HUES6 (cell line): ENCODE results near the gene WRNIP1.

ENCODE experiments used
- H3K27ac ChIP-seq: 2 replicates; pipeline ENCODE4 v1.7.0; 2013; ENCODE audit warnings: low read depth, mild to moderate bottlenecking, low read length, inconsistent platforms
- H3K27me3 ChIP-seq: 2 replicates; pipeline ENCODE4 v1.6.1; 2013; ENCODE audit warnings: low read length; ENCODE audit not compliant: control insufficient read depth, insufficient read depth
- H3K36me3 ChIP-seq: 2 replicates; pipeline ENCODE4 v1.6.1; 2013; ENCODE audit warnings: low read length; ENCODE audit not compliant: control insufficient read depth, insufficient read depth
- H3K4me1 ChIP-seq: 2 replicates; pipeline ENCODE4 v1.6.1; 2013; ENCODE audit warnings: low read length; ENCODE audit not compliant: control insufficient read depth, insufficient read depth
- H3K4me3 ChIP-seq: 2 replicates; pipeline ENCODE4 v1.5.1; 2013; ENCODE audit warnings: low read depth, low read length
- H3K9ac ChIP-seq: one replicate; pipeline ENCODE4 v1.6.1; 2013; ENCODE audit warnings: mild to moderate bottlenecking, low read length
- H3K9me3 ChIP-seq: 2 replicates; pipeline ENCODE4 v1.6.1; 2013; ENCODE audit warnings: low read depth, low read length; ENCODE audit not compliant: control insufficient read depth, insufficient read depth

WRNIP1 gene

DNA sequence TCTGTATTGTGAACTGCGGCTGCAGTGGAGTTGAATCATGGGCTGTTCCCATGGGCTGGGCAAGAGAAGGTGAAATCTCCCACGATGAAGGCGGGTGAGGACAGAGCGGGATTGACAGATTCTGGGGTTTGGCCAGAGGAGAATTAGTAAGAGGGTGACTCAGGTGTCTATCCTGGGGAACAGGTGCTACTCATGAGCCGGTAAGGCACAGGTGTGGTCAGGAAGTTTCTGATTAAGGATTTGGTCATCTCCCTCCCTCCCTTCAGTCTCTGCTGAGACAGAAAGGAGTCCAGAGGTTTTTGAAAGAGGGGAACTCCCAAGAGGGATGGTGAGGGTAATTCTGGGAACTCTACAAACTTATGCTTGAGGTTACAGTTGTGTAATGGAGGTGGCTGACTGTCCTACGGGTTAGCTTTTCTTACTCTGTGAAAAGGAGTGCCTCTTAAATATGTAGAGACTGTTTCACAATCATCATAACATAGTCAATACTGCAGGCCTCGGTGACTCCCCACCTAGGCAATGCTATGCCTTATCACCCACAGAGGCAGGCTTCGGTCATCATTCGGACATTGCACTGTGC is 45.0 kb downstream of the WRNIP1 start:
- Histone ChIP-seq H3K27me3 (no peaks in the 10 kb centered on the region), H3K4me3 (no peak overlapping the region), H3K9ac (no peak overlapping the region), H3K4me1 (no peaks in the 10 kb centered on the region), H3K36me3 (no peaks in the 10 kb centered on the region), H3K9me3 (no peaks in the 10 kb centered on the region), H3K27ac (no peak overlapping the region)

GRCh38 chr6:2812695-2813094 is 47.5 kb downstream of the WRNIP1 start:
- Histone ChIP-seq H3K9ac (no peak overlapping the region), H3K27ac (no peak overlapping the region)

DNA sequence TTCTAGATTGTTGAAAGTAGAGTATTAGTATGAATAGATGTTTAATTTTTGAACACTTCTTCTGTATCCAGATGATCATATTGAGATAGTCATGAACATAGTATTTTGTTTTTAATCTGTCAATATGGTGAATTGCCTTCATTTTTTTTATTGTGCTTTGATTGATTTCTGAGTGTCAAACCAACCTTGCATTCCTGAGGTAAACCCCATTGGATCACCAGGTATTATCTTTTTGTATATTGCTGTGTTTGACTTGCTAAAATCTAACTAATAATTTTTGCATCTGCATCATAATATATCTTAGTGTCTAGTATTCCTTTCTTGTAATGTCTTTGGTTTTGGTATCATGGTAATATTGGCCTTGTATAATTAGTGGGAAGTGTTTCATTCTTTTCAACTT is 51.0 kb downstream of the WRNIP1 start:
- Histone ChIP-seq H3K4me1 (no peaks in the 10 kb centered on the region), H3K27ac (no peak overlapping the region), H3K9me3 (peaks cover 11% of the 10 kb centered on the region), H3K36me3 (no peaks in the 10 kb centered on the region), H3K27me3 (no peaks in the 10 kb centered on the region), H3K4me3 (no peak overlapping the region), H3K9ac (no peak overlapping the region)

More at GRCh38 chr6:2812695-2813094, 47.5 kb downstream of the WRNIP1 start:
- no peak overlapping the region for H3K4me3 ChIP-seq
- H3K4me1 ChIP-seq = no peaks in the 10 kb centered on the region
- H3K9me3 ChIP-seq = peaks cover 11% of the 10 kb centered on the region
- no peaks in the 10 kb centered on the region for H3K36me3 ChIP-seq
- no peaks in the 10 kb centered on the region for H3K27me3 ChIP-seq

DNA sequence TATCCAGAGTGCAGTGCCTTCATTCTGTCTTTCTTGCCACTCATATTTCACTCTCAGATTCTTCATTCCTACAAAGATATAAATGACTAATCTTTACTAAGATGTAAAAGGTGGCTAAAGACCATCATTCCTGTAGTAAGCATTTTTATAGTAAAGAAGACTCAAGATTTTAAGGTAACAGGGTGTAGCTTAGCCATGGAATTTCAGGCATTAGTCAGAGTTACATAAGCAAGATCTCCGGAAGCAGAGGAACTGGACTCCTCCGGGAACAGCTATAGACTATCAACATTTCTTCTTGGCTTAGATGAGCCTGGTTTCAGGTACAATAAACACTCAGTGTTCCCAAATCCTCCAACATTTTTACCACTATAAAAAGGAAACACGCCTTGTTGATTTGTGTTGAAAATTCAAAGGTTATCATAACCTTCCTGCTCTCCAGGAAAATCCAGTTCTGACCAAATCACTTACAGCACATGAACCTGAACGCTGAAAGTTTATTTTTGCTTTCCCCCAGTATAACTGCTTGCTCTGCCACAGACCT is 52.8 kb downstream of the WRNIP1 start:
- Histone ChIP-seq H3K36me3 (no peaks in the 10 kb centered on the region), H3K27ac (no peak overlapping the region), H3K9me3 (peaks cover 11% of the 10 kb centered on the region), H3K27me3 (no peaks in the 10 kb centered on the region), H3K4me1 (no peaks in the 10 kb centered on the region), H3K4me3 (no peak overlapping the region), H3K9ac (no peak overlapping the region)

DNA sequence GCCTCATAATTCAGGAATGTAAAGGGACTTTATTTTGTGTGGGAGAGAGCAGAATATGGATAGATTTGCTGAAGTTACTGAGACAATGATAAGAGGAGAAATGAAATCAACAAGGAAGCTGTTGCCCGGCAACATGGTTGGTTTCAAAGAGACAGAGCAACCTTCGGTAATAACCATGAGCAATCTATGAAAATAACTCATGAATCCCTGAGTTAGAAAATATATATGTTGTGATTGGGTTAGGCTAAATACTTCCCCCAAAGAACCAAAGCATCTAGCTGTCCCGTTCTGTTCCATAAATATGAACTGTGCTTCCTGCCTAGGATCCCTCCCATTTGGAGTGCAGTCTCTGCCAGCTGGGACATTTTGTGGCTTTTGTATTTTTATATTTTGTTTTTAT is 53.4 kb downstream of the WRNIP1 start:
- no peaks in the 10 kb centered on the region for H3K36me3 ChIP-seq
- no peak overlapping the region for H3K27ac ChIP-seq
- H3K9ac ChIP-seq = no peak overlapping the region
- no peaks in the 10 kb centered on the region for H3K4me1 ChIP-seq
- H3K9me3 ChIP-seq = peaks cover 11% of the 10 kb centered on the region
- H3K4me3 ChIP-seq = no peak overlapping the region
- H3K27me3 ChIP-seq = no peaks in the 10 kb centered on the region

GRCh38 chr6:2819115-2819514 is 53.9 kb downstream of the WRNIP1 start:
- H3K27me3 ChIP-seq = no peaks in the 10 kb centered on the region
- no peak overlapping the region for H3K27ac ChIP-seq
- H3K9me3 ChIP-seq = peaks cover 11% of the 10 kb centered on the region
- H3K9ac ChIP-seq = no peak overlapping the region
- H3K4me3 ChIP-seq = no peak overlapping the region
- H3K36me3 ChIP-seq = no peaks in the 10 kb centered on the region
- H3K4me1 ChIP-seq = no peaks in the 10 kb centered on the region

DNA sequence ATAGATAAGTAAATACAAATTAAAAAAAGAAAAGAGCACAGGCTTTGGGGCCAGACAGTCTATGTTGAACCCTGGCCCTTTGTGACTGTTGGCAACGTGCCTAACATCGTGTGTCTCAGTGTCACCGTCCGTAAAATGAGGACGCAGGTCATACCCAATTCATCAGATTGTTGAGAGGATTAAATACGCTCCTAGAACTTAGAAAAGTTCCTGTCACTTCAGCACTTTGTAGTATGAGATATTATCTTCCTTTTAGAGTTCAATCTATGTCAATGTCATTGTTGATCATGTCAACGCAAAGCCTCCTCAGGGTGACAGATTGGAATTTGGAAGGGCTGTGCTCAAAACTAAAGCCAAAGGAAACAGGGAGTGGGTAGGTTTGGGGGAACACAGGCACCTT is 54.8 kb downstream of the WRNIP1 start:
- Histone ChIP-seq H3K4me1 (no peaks in the 10 kb centered on the region), H3K9ac (no peak overlapping the region), H3K36me3 (no peaks in the 10 kb centered on the region), H3K9me3 (peaks cover 11% of the 10 kb centered on the region), H3K27ac (no peak overlapping the region), H3K27me3 (no peaks in the 10 kb centered on the region), H3K4me3 (no peak overlapping the region)

GRCh38 chr6:2820415-2820814 is 55.2 kb downstream of the WRNIP1 start:
- no peak overlapping the region for H3K27ac ChIP-seq
- H3K4me3 ChIP-seq = no peak overlapping the region
- no peaks in the 10 kb centered on the region for H3K36me3 ChIP-seq
- no peaks in the 10 kb centered on the region for H3K4me1 ChIP-seq
- H3K9me3 ChIP-seq = peaks cover 10% of the 10 kb centered on the region
- no peaks in the 10 kb centered on the region for H3K27me3 ChIP-seq
- H3K9ac ChIP-seq = no peak overlapping the region

- Histone ChIP-seq H3K4me3 (no peak overlapping the region), H3K36me3 (no peaks in the 10 kb centered on the region), H3K9me3 (peaks cover 1% of the 10 kb centered on the region; the same call in 1 of the 2 replicates), H3K4me1 (no peaks in the 10 kb centered on the region), H3K9ac (no peak overlapping the region), H3K27ac (no peak overlapping the region), H3K27me3 (no peaks in the 10 kb centered on the region)
Measured at GRCh38 chr6:2821554-2821953, 56.4 kb downstream of the WRNIP1 start.

DNA sequence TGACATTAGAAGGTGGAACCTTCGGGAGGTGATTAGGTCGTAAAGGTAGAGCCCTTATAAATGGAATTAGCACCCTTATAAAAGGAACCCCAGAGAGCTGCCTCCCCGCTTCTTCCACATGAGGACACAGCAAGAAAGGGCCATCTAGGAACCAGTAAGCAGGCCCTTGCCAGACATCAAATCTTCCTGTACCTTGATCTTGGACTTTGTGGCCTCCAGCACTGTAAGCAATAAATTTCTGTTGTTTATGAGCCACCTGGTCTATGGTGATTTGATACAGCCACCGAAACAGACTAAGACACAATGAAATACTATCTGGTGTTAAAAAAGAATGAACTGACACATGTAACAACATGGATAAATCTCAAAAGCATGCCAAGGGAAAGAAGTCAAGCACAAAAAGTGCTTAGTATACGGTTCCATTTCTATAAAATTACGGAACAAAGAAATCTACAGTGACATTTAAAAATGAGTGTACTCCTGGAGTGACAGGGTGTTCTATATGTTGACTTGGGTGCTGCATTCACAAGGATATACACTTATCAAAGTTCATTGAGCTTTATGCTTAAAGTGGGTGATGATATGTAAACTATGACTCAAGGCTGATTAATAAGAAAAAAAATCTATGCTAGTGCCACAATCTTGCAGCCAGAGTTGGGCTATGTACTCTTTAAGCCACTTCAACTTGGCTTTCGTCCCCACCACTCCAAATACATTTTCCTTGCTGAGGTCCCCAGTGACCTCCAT is 58.1 kb downstream of the WRNIP1 start:
- Histone ChIP-seq H3K4me1 (no peaks in the 10 kb centered on the region), H3K4me3 (no peak overlapping the region), H3K9ac (no peak overlapping the region), H3K27me3 (no peaks in the 10 kb centered on the region), H3K27ac (no peak overlapping the region), H3K36me3 (no peaks in the 10 kb centered on the region), H3K9me3 (no peaks in the 10 kb centered on the region)

GRCh38 chr6:2826131-2826530 is 60.9 kb downstream of the WRNIP1 start:
- H3K9ac ChIP-seq = no peak overlapping the region
- H3K27ac ChIP-seq = no peak overlapping the region
- no peak overlapping the region for H3K4me3 ChIP-seq
- H3K9me3 ChIP-seq = no peaks in the 10 kb centered on the region
- H3K4me1 ChIP-seq = no peaks in the 10 kb centered on the region
- H3K36me3 ChIP-seq = no peaks in the 10 kb centered on the region
- H3K27me3 ChIP-seq = no peaks in the 10 kb centered on the region
